H1 (cell line): ENCODE data around the gene TERB2. TPM values are rescaled to one million over a fixed set of nuclear protein-coding genes. Genes with fewer than 3 reads are reported as not detected.

Experiments used
- CTCF ChIA-PET: fragments of 300-600 bp; sonication (Branson Sonifier 250); formaldehyde crosslinking; loops from one replicate; lab custom pipeline; 2021; ENCODE audit not compliant: partially characterized antibody; lab: Charles Lee
- POLR2A ChIA-PET: fragments of 300-600 bp; sonication (Branson Sonifier 250); formaldehyde crosslinking; loops from one replicate; lab custom pipeline; 2021; ENCODE audit warnings: inconsistent platforms; ENCODE audit not compliant: partially characterized antibody; lab: Charles Lee
- DNase-seq, 2 experiments: peaks; one replicate each; pipeline versions ENCODE4 v3.0.0 to v3.0.0-alpha.2; 2010 to 2022; ENCODE audit warnings: low spot score in 2 of 2, low read depth in 1 of 2, mixed read lengths in 1 of 2
- FAIRE-seq: peaks from 2 replicates; lab custom pipeline; 2011; peaks lifted over from hg19 to GRCh38; lab: Jason Lieb, UNC
- H2AFZ ChIP-seq: 2 replicates; pipeline ENCODE4 v1.8.1; 2012; ENCODE audit warnings: low read length, inconsistent platforms
- H2AK5ac ChIP-seq: 2 replicates; pipeline ENCODE4 v1.6.1; 2013; ENCODE audit warnings: low read depth, low read length
- H2BK120ac ChIP-seq: replicated peaks from 2 replicates; pipeline ENCODE3; 2013; ENCODE audit warnings: low read depth, low read length, inconsistent platforms
- H2BK12ac ChIP-seq: 2 replicates; pipeline ENCODE4 v1.6.1; 2013; ENCODE audit warnings: low read depth, low read length
- H2BK15ac ChIP-seq: 2 replicates; pipeline ENCODE4 v1.6.1; 2013; ENCODE audit warnings: low read length
- H2BK20ac ChIP-seq: 2 replicates; pipeline ENCODE4 v1.6.1; 2013; ENCODE audit warnings: low read length
- H2BK5ac ChIP-seq: 2 replicates; pipeline ENCODE4 v1.6.1; 2013; ENCODE audit warnings: low read depth, low read length
- H3K14ac ChIP-seq: 2 replicates; pipeline ENCODE4 v1.6.1; 2013; ENCODE audit warnings: inconsistent platforms; ENCODE audit not compliant: insufficient read length
- H3K18ac ChIP-seq: 2 replicates; pipeline ENCODE4 v1.6.1; 2013; ENCODE audit warnings: low read length; ENCODE audit errors: extremely low read depth
- H3K23ac ChIP-seq: 2 replicates; pipeline ENCODE4 v1.6.1; 2013; ENCODE audit warnings: inconsistent platforms; ENCODE audit not compliant: insufficient read length
- H3K23me2 ChIP-seq: 2 replicates; pipeline ENCODE4 v1.6.1; 2013; ENCODE audit warnings: low read depth, low read length
- H3K27ac ChIP-seq: 2 replicates; pipeline ENCODE4 v1.6.1; 2011; ENCODE audit warnings: low read depth, low read length, inconsistent platforms
- H3K27me3 ChIP-seq, 4 experiments: replicated peaks in 1 of 4; 1 replicate in 1 of 4; 2 replicates in 3 of 4; pipeline versions ENCODE4 v1.6.1 to v1.8.1; 2011 to 2013; ENCODE audit warnings: low read length in 3 of 4, mild to moderate bottlenecking in 3 of 4, inconsistent platforms in 2 of 4, mixed read lengths in 2 of 4, moderate library complexity in 1 of 4; ENCODE audit not compliant: control insufficient read depth in 3 of 4, insufficient read depth in 3 of 4; ENCODE audit errors: extremely low read depth in 1 of 4
- H3K36me3 ChIP-seq, 4 experiments: 2 replicates each; pipeline versions ENCODE4 v1.6.1 to v1.8.1; 2011 to 2013; ENCODE audit warnings: mild to moderate bottlenecking in 4 of 4, low read length in 3 of 4, moderate library complexity in 2 of 4, control low read depth in 1 of 4, inconsistent platforms in 1 of 4; ENCODE audit not compliant: insufficient read depth in 4 of 4, control insufficient read depth in 2 of 4
- H3K4ac ChIP-seq: replicated peaks from 2 replicates; pipeline ENCODE3; 2013; ENCODE audit warnings: low read length, low read depth, mixed read lengths, inconsistent platforms; ENCODE audit not compliant: insufficient read length
- H3K4me1 ChIP-seq, 4 experiments: replicated peaks in 1 of 4; 1 replicate in 1 of 4; 2 replicates in 3 of 4; pipeline versions ENCODE4 v1.6.1 to v1.8.1; 2011 to 2013; ENCODE audit warnings: low read length in 3 of 4, inconsistent platforms in 2 of 4, mixed read lengths in 1 of 4; ENCODE audit not compliant: insufficient read depth in 4 of 4, control insufficient read depth in 3 of 4
- H3K4me2 ChIP-seq, 2 experiments: 2 replicates each; pipeline versions ENCODE4 v1.6.1 to v1.8.1; 2011 to 2013; ENCODE audit warnings: low read depth in 2 of 2, low read length in 2 of 2, control low read depth in 1 of 2, inconsistent platforms in 1 of 2, mild to moderate bottlenecking in 1 of 2; ENCODE audit not compliant: insufficient read depth in 1 of 2
- H3K4me3 ChIP-seq, 4 experiments: fragments of 200-600, 300-600 bp in 1 of 4; sonication (generic), shearing (Covaris generic), sonication (Bioruptor Twin) in 1 of 4; 2 replicates each; pipeline versions ENCODE4 v1.5.1 to v1.8.1; 2011 to 2016; ENCODE audit warnings: low read length in 4 of 4, low read depth in 3 of 4, control low read depth in 2 of 4, inconsistent platforms in 2 of 4, mild to moderate bottlenecking in 2 of 4, mixed read lengths in 1 of 4, moderate library complexity in 1 of 4; ENCODE audit not compliant: insufficient read depth in 2 of 4; ENCODE audit errors: extremely low read depth in 1 of 4
- H3K56ac ChIP-seq: replicated peaks from 2 replicates; pipeline ENCODE3; 2013; ENCODE audit warnings: low read depth, mild to moderate bottlenecking, mixed read lengths, low read length, inconsistent platforms; ENCODE audit not compliant: insufficient read length
- H3K79me1 ChIP-seq: 2 replicates; pipeline ENCODE4 v1.6.1; 2013; ENCODE audit warnings: low read depth, low read length, control low read depth
- H3K79me2 ChIP-seq, 2 experiments: 2 replicates each; pipeline versions ENCODE4 v1.6.1 to v1.8.1; 2012 to 2013; ENCODE audit warnings: low read length in 2 of 2, mild to moderate bottlenecking in 2 of 2, inconsistent platforms in 1 of 2; ENCODE audit not compliant: insufficient read depth in 2 of 2, control insufficient read depth in 1 of 2
- H3K9ac ChIP-seq, 4 experiments: replicated peaks in 1 of 4; 1 replicate in 1 of 4; 2 replicates in 3 of 4; pipeline versions ENCODE4 v1.6.1 to v1.8.1; 2011 to 2013; ENCODE audit warnings: low read depth in 3 of 4, low read length in 3 of 4, control low read depth in 2 of 4, mild to moderate bottlenecking in 2 of 4, moderate library complexity in 2 of 4, inconsistent platforms in 1 of 4; ENCODE audit errors: extremely low read depth in 1 of 4
- H3K9me3 ChIP-seq, 2 experiments: 2 replicates each; pipeline versions ENCODE4 v1.6.1 to v1.8.1; 2012 to 2013; ENCODE audit warnings: mild to moderate bottlenecking in 2 of 2, moderate library complexity in 2 of 2, control low read depth in 1 of 2, inconsistent platforms in 1 of 2, low read depth in 1 of 2, low read length in 1 of 2, mixed read lengths in 1 of 2; ENCODE audit not compliant: insufficient read depth in 2 of 2
- H4K20me1 ChIP-seq, 2 experiments: replicated peaks in 1 of 2; 2 replicates each; pipeline versions ENCODE3 to v1.8.1; 2011 to 2013; ENCODE audit warnings: inconsistent platforms in 2 of 2, low read length in 2 of 2, mild to moderate bottlenecking in 1 of 2; ENCODE audit not compliant: insufficient read depth in 2 of 2, control insufficient read depth in 1 of 2
- H4K5ac ChIP-seq: 2 replicates; pipeline ENCODE4 v1.6.1; 2013; ENCODE audit warnings: low read length, low read depth, mixed read lengths, inconsistent platforms; ENCODE audit not compliant: insufficient read length
- H4K8ac ChIP-seq: 2 replicates; pipeline ENCODE4 v1.8.0; 2013; ENCODE audit warnings: mild to moderate bottlenecking, moderate library complexity, low read length, inconsistent platforms; ENCODE audit not compliant: insufficient read depth; ENCODE audit errors: extremely low read depth
- H4K91ac ChIP-seq: replicated peaks from 2 replicates; pipeline ENCODE3; 2013; ENCODE audit warnings: low read length, mixed read lengths, inconsistent platforms; ENCODE audit not compliant: insufficient read length
- CEBPB ChIP-seq: IDR thresholded peaks from 2 replicates; pipeline ENCODE4 v1.6.1; 2012; ENCODE audit warnings: low read depth, low read length
- CREB1 ChIP-seq: IDR thresholded peaks from 2 replicates; pipeline ENCODE4 v1.6.1; 2012; ENCODE audit warnings: inconsistent platforms
- FOSL1 ChIP-seq: IDR thresholded peaks from 2 replicates; pipeline ENCODE4 v1.6.1; 2011; ENCODE audit warnings: mild to moderate bottlenecking, low read depth, low read length, moderate library complexity; ENCODE audit not compliant: insufficient read depth
- GTF2F1 ChIP-seq: IDR thresholded peaks from 2 replicates; pipeline ENCODE4 v1.6.1; 2012; ENCODE audit warnings: low read depth, low read length, improper control_type of control experiment, borderline replicate concordance
- JUN ChIP-seq: IDR thresholded peaks from 2 replicates; pipeline ENCODE4 v1.6.1; 2011; ENCODE audit warnings: low read depth, mild to moderate bottlenecking, improper control_type of control experiment, low read length
- KDM4A ChIP-seq: IDR thresholded peaks from one replicate; pipeline ENCODE4 v1.7.1; 2012; ENCODE audit warnings: low read depth, mild to moderate bottlenecking, moderate library complexity, low read length, inconsistent platforms; ENCODE audit not compliant: severe bottlenecking
- NANOG ChIP-seq: IDR thresholded peaks from 2 replicates; pipeline ENCODE4 v1.6.1; 2011; ENCODE audit warnings: low read length, low read depth, mild to moderate bottlenecking, inconsistent platforms; ENCODE audit not compliant: insufficient read depth, poor library complexity, severe bottlenecking
- RAD21 ChIP-seq, 2 experiments: IDR thresholded peaks in 1 of 2; conservative IDR thresholded peaks in 1 of 2; 2 replicates each; pipeline ENCODE4 v1.6.1; 2011; ENCODE audit warnings: low read depth in 2 of 2, low read length in 2 of 2, improper control_type of control experiment in 1 of 2, inconsistent platforms in 1 of 2, mild to moderate bottlenecking in 1 of 2, moderate library complexity in 1 of 2
- USF2 ChIP-seq: IDR thresholded peaks from 2 replicates; pipeline ENCODE4 v1.6.1; 2011; ENCODE audit warnings: low read length, improper control_type of control experiment
- YY1 ChIP-seq: IDR thresholded peaks from 2 replicates; pipeline ENCODE4 v1.6.1; 2011; ENCODE audit warnings: low read depth, mild to moderate bottlenecking, low read length
- WGBS, 2 experiments: shearing (Covaris generic) in 1 of 2; methylation state at CpG; one replicate each; pipeline versions ENCODE4 v1.1.6 to v1.1.7; 2013 to 2015; ENCODE audit warnings: low lambda C conversion rate in 2 of 2, mixed read lengths in 2 of 2, inconsistent platforms in 1 of 2, low coverage in 1 of 2, missing lambda C conversion rate in 1 of 2; ENCODE audit not compliant: insufficient replicate concordance in 2 of 2, insufficient coverage in 1 of 2, insufficient read length in 1 of 2; ENCODE audit errors: extremely low coverage in 1 of 2, missing lambda C conversion rate in 1 of 2; 5-methylcytosine and 5-hydroxymethylcytosine counted together
- polyA plus RNA-seq, 7 experiments: library from polyadenylated mRNA; depleted of rRNA in 3 of 7; stranded (reverse) in 5 of 7; unstranded in 2 of 7; fragments of >200 nt in 5 of 7; fragments of 200-250 nt in 2 of 7; gene quantifications; 1 replicate in 5 of 7; 2 replicates in 1 of 7; 4 replicates in 1 of 7; pipeline versions ENCODE4 v1.2.1 to v1.2.3, GENCODE V29; 2011 to 2013; ENCODE audit warnings: missing spikeins in 2 of 7, mixed read lengths in 2 of 7
- total RNA-seq: library from RNA; stranded (reverse); fragmentation: NEBNext Ultra II Directional; extraction: Animal tissue kit (Norgen Biotek cat#: 25700); gene quantifications from 2 replicates; pipeline ENCODE4 v1.2.1, GENCODE V29; 2021

The TERB2 gene
- total and polyA plus RNA-seq, 2 of the 8 experiments (the other 6 are each of a cell fraction or from before 2014, with no cell fraction given), result not detected

GRCh38 chr15:44971036-44971435, 14.5 kb downstream of the TERB2 start:
- H3K9ac ChIP-seq, result no peak overlapping the region
- 95% methylated on average over 6 of the region's 6 CpGs; no CpG with 5 or more reads in 1 of the 2 experiments for WGBS, 2 experiments
- H3K4me1 ChIP-seq, result no peaks in the 10 kb centered on the region
- no peak overlapping the region for H2AK5ac ChIP-seq
- no peaks in the 10 kb centered on the region for H3K36me3 ChIP-seq
- H2BK20ac ChIP-seq, result no peak overlapping the region
- H3K9me3 ChIP-seq, result no peaks in the 10 kb centered on the region
- no peak for DNase-seq
- ChIA-PET CTCF (interaction anchor here (0.9 kb wide), 1 partner anchor 66 kb away, joined by 4 read pairs; no protein-coding TSS in a partner anchor), POLR2A (interaction anchor here (0.6 kb wide), 1 partner anchor 108 kb away, joined by 3 read pairs; no protein-coding TSS in a partner anchor)
- no peak overlapping the region for H4K5ac ChIP-seq
- no peak overlapping the region for H3K4me2 ChIP-seq
- H4K20me1 ChIP-seq, result no peaks in the 10 kb centered on the region
- no peaks in the 10 kb centered on the region for H3K79me1 ChIP-seq
- H3K23ac ChIP-seq, result no peak overlapping the region
- TF ChIP-seq CREB1 (no peak), KDM4A (no peak), FOSL1 (no peak), NANOG (no peak), CEBPB (no peak), JUN (no peak), GTF2F1 (no peak), USF2 (no peak), YY1 (no peak), RAD21 (IDR thresholded peaks at IDR 0.05 in 1 of 2, conservative IDR thresholded peaks at IDR 0.05 in 1 of 2; ENCODE audit: low read depth in 2 of 2, low read length in 2 of 2) (no peak)
- H3K23me2 ChIP-seq, result no peaks in the 10 kb centered on the region
- H3K4me3 ChIP-seq, result no peak overlapping the region
- H3K79me2 ChIP-seq, result no peaks in the 10 kb centered on the region
- H2AFZ ChIP-seq, result no peak overlapping the region
- no peak overlapping the region for H2BK12ac ChIP-seq
- H2BK15ac ChIP-seq, result no peak overlapping the region
- no peak overlapping the region for H3K14ac ChIP-seq
- no peak overlapping the region for H4K8ac ChIP-seq
- no peak overlapping the region for H2BK5ac ChIP-seq
- no peak overlapping the region for H3K56ac ChIP-seq
- H3K27me3 ChIP-seq, result no peaks in the 10 kb centered on the region
- H3K18ac ChIP-seq, result no peak overlapping the region
- no peak overlapping the region for H3K4ac ChIP-seq
- H4K91ac ChIP-seq, result no peak overlapping the region
- no peak overlapping the region for H3K27ac ChIP-seq
- H2BK120ac ChIP-seq, result no peak overlapping the region
- no peak for FAIRE-seq
